Ramos (cell line): ENCODE results near the gene PAWR.
"Not testable (repeated sequence)": the region's sequence is repeated elsewhere in the genome, so short reads cannot be mapped to it uniquely, and the experiment has no call there.

Source experiments
- in situ Hi-C: fragments of 300-500 bp; cut with MboI; formaldehyde crosslinking; loops from one replicate; pipeline ENCODE4 v1.14.3; 2022; ENCODE audit warnings: low sequenced_read_pairs; ENCODE audit not compliant: unreplicated experiment

The PAWR gene

DNA sequence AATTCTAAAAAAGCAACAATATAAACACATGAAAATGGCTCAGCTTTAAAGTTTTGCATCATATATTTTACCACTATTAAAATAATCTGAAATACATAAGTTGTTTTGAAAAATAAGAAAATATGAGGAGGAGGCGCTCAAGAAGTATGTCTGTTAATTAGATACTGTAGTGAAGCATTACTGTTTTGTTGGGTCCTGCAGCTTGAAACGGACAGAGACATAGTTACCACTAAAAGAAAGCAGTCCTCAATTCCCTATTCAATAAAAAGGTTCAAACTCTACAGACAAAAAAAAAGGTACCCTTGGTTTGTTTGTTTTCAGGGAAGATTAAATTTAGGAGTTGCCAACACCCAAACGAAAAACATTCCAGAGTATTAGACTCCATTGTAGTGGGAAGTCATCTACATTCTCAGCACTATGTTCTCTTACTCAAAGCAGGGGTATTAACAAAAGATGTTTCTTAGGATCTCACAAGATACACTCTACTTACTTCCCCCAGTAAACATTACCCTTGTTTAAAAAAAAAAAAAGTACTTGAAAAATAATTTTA lies 3.0 kb downstream of the PAWR start:
- in situ Hi-C loops: no loop called here

DNA sequence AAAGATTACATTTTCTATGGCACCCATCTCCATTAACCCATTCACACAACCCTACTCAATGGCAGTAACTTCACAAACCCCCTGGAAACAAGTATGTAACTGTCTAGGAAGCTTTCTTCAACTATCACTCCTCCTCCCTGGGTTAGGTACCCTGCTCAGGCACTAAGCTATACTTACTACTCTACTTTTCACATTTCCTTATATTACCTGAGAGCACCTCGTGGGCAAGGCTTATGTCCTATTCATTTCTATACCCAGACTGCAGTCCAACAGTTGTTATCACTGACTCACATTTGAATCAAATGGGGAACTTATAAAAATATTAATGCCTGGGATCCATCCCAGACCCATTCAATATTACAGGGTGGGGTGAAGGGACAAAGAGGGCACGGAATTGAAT lies 4.6 kb downstream of the PAWR start:
- in situ Hi-C loops: no loop called here

DNA sequence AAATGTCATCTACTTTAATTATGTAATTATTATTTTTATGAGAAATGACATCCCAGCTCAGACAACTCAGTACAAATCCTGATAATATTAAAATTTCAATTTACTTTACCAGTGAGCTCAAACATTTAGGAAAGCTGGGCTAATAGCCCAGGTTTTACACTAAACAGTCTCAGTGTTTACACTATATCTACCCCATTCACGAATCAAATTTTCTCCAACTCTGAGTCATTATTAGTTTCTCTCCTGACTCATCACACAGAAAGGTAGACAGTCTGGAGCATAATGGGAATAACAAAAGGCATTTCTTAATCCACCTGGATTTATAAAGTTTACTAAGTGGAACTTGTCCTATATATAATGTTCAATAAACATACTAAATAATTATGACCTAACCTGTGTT lies 5.7 kb downstream of the PAWR start:
- in situ Hi-C loops: no loop called here

DNA sequence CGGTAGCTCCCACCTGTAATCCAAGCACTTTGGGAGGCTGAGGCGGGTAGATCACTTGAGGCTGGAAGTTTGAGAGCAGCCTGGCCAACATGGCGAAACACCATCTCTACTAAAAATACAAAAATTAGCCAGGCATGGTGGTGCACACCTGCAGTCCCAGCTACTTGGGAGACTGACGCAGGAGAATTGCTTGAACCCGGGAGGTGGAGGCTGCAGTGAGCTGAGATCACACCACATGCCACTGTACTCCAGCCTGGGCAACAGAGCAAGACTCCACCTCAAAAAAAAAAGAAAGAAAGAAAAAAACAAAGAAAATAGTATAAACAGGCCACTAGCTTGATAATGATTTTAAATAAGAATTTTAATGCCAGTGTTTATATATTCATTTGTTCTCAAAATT lies 6.4 kb downstream of the PAWR start:
- in situ Hi-C loops: not testable (repeated sequence)

DNA sequence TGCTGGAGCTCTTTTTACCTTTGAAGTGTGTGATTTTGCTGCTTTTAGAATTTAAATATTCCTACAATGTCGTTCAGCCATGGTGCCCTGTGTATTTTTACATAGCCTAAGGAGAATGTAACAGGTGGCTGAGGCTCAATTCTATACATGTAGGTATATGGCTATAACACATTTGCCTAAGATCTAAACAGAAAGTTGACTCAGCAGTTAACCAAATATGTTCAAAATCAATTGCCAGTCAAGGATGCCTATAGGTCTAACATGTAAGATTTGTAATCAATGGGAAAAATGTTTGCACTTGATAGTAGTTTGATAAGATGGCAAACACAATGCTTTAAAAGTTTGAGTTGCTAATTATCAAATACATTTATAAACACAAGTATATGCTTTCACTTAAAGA lies 8.2 kb downstream of the PAWR start:
- in situ Hi-C loops: no loop called here

DNA sequence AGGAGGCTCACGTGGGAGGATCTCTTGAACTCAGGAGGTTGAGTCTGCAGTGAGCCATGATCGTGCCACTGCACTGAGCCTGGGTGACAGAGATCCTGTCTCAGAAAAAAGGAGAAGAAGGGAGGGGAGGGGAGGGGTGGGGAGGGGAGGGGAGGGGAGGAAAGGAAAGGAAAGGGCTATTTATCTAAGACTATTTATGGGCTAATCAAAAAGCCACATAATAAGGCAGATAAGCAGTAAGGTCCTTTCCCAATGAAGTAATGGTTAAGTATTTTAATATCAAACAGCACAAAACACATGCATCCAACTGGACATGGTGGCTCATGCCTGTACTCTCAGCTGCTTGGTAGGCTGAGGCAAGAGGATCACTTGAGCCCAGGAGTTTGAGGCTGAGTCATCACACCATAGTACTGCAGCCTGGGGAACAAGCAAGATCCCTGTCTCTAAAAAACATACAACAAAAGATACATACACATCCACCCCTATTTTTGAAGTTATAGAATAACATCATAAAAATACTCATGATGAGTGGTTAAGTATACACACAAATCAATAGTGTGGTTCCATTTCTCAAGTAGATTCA lies 9.7 kb downstream of the PAWR start:
- in situ Hi-C loops: no loop called here

DNA sequence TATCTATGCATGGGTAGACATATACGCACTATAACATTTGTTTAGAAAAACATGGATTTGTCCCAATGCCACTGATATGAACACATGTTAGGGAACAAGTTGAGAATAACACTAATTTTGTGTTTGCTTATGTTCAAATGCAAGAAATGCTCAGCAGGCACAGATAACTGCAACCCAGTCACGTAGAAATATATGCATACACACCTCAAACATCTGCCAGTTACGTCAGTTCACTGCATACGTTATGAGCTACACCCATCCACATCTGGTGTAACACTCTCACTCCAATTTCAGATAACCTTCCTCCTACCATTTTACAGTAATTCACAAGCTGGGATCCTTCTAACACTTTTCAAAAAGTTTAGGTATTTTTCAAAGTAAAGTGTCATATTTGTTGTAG lies 10.7 kb downstream of the PAWR start:
- in situ Hi-C loops: no loop called here

DNA sequence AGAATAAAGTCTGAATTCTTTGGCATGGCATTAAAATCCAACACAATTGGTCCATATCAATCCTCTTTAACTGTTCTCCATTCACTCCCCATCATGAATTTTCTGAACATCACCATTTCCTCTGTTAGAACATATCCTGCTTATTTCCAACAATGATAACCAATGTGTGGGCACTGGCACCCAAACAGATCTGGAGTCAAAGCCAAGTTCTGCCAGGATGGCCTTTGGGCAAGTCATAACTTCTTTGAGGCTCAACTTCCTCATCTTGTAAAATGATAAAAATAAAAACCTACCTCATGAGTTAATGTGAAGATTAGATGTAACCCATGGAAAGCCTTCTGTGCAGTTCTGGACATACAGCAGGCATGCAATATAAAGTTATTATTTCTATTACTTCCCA lies 12.5 kb downstream of the PAWR start:
- in situ Hi-C loops: no loop called here

DNA sequence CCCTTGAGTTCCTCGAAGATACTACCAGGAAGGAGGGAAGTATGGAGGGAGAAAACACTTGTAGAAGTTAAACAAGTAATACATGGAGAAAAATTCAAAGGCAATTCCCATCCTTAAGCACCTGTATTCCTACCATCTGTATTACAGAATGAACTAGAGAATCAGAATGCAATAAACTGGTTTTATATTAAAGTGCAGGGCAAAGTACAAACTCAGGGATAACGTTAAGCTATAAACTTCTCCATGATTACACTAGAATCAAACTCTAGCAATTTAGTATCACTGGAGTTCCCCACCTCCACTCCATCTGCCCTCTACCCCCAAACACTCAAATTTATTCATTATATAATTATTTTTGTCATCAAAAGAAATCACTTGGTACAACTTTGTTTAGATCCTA lies 13.1 kb downstream of the PAWR start:
- in situ Hi-C loops: no loop called here

DNA sequence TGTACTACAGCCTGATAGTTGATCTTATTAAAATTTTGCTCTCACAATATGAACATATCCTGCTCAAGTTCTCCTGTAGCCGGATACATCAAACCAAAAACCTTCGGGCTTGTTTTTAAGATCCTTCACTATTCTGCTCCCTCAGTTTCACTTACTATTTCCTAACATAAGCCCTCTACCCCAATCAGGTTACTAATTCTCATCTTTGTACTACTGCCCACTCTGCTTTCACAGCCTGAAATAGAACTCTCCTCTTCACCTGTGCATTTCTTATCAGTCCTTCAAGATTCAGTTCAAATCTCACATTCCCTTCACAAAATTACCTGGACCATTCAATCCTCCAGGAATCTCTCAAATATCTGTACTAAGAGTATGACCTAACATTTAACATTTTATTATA lies 14.2 kb downstream of the PAWR start:
- in situ Hi-C loops: no loop called here

DNA sequence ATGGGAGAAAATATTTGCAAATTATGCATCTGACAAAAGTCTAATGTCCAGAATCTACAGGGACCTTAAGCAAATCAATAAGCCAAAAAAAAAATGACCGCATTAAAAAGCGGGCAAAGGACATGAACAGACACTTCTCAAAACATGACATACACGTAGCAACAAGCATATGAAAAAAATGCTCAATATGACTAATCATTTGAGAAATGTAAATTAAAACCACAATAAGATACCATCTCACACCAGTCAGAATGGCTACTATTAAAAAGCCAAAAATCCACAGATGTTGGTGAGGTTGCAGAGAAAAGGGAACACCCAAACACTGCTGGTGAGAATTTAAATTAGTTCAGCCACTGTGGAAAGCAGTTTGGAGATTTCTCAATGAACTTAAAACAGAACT lies 16.1 kb downstream of the PAWR start:
- in situ Hi-C loops: no loop called here

DNA sequence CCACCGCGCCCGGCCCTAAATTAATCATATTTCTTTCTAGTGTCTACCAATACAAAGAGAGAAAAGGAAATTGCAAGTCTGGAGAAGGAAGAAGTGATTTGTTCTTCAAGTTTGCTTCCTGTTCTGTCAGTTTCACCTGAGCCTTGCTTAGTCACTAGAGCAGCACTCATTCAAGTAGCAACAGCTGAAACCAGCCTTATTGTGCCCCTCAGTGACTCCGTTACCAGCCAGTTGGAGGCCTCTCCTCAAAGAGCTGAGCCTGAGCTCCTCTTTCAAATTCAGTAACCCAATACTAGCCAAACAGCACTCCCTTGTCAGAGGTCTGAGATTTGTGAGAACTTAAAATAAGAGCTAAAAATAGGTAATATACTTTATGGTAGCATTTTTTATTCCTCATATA lies 17.4 kb downstream of the PAWR start:
- in situ Hi-C loops: no loop called here

DNA sequence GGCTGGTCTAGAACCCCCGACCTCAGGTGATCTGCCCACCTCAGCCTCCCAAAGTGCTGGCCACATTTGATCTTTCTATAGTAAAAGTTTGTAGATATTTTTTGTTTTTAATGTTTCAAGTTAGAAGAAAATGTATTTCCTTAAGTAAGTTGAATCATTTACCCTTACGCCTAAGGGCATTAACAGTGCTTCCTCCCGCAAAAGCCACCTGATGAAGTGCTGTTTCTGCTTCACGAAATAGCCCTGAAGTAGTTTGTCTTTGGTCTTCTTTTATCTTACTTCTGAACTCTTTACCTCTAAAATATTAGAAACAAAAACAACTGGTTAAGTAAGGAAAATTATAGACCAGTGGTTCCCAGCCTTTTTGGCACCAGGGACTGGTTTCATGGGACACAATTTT lies 22.7 kb downstream of the PAWR start:
- in situ Hi-C loops: no loop called here

DNA sequence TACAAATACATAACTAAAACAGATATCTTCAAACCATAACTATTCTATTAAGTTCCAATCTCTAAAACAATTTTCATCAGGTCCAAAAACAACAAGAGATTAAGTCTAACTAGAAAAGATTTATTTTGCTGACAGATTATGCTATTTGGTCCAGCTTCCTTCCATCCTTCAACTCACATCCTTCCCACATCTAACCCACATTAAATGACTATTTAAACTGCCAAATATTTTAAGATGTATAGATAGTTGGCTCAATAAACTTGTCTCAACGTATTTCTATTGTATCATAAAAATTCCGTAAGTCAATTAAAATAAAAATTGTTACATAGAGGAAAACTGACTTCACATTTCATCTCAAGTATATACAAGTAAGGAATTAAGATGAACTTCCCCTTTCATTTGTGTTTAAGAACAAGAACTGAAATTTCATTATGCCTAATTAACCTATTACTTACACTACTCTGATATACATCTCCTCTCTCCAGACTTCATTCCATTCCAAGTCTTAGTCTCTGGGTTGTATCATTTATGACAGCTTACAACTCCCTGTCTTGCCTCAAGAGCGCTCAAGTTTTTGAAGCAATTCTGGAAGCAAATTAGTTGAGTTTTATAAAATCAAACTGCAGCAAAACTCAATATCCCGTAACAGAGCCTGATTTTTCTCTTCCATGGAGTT lies 25.4 kb downstream of the PAWR start:
- in situ Hi-C loops: no loop called here

DNA sequence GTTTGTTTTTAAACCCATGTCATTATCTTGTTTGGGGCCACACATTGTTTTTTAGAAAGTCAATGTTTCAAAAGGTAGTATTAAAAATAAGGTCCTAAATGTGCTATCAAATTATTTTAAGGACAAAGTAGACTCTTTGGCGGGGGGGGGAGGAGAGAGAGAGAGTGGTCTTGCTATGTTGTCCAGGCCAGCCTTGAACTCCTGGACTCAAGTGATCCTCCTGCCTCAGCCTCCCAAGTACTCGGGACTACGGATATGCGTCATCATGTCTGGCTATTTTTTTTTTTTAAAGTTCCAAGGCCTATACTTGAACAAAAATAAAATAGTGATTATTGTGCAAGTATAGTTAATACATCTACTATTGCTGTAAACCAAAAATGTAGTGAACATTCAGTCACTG lies 26.2 kb downstream of the PAWR start:
- in situ Hi-C loops: no loop called here

DNA sequence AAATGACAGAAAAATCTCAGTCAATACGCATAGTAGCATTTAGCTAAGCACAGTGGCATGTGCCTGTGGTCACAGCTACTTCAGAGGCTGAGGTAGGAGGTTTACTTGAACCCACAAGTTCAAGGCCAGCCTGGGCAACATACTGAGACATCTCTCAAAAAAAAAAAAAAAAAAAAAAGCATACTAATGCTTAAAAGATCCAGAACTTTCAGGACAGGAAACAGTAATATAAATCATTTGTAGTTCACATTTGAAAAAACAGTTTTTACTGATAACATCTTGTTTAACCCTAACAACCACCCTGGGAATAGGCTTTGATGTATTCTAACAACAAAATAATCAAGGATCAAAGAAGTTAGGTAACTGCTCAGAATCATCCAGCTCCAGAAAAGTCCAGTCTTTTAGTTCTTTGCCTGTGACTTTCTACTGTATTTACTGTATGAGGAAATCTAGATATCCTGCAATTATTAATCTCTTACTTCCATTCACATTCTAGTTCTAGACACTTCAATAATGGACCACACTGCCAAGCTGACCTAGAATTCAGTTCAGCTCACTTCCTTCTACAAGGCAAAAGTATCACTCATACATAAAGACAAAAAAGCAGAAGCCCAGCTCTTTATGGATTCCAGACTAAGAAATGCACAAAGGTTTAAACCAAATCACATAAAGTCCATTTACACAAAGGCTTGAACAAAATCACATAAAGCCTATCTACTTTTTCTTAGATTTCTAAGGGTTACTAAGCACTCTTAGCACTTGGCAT lies 28.5 kb downstream of the PAWR start:
- in situ Hi-C loops: no loop called here

DNA sequence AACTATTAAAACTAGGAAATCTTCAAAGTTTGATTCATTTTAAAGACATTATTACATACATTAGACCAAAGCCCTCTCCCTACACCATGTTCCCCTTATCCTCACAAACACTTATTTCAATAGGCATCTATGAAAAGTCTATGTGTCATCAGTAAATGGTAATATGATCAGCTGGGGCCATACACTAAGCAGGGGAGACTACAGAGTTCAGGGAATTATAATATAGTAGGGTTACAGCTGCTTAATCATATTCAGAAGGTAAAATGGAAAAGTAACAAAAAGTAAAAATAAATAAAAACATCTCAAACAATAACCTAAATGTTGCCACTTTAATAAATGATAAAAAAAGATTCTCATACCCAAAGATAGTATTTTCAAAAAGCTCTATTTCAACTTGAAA lies 29.1 kb downstream of the PAWR start:
- in situ Hi-C loops: no loop called here

DNA sequence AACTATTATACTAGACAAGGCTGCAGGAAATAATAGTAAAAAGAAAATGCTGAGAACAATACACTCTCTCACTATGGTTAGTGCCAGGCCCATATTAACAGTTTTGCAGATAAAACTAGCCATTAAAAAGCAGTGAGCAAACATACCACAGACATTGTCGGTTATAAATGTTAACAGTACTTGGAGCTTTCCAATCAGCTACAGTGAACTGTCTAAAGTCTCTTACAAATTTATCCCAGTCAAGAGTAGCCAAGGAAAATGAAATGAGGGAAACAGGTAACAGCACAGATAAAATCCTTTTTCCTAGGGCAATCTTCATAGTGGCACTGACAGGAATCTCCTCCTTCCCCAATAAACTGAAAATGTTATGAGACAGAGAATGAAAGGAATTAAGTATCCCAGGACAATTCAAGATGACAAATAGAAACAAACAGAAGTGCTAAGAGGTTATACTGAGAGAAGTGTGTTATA lies 30.8 kb downstream of the PAWR start:
- in situ Hi-C loops: no loop called here

DNA sequence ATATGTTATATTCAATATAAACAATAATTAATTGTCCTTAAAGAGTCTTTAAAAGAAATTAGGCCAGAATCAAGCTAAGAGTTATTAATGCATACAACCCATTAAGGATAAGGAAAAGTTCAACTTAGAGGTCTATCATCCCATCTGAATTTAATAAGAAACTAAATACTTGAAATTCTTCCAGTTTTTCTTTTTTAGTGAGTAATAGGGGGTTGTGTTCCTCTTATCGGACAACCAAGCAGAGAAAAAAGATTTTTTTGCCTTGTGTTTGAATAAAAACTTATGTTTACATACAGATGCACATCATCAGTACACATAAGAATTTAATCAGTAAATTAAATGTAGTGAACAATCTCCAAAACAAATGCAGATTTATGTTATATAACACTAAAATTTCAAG lies 32.5 kb downstream of the PAWR start:
- in situ Hi-C loops: no loop called here

DNA sequence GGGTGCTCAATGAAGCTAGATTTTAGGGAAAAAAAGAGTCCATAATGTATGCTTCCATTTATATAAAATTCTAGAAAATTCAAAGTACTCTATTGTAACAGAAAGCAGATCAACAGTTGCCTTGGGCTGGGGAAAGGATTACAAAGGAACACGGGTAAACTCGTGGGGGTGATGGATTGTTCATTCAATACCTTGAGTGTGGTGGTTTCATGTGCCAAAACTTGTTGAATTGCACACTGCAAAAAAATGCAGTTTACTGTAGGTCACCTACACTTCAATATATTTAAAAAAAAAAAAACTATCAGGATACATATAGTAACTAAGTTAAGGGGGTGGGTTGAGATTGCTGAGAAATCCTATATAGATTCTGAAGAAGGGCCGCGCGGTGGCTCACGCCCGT lies 33.6 kb downstream of the PAWR start:
- in situ Hi-C loops: no loop called here

DNA sequence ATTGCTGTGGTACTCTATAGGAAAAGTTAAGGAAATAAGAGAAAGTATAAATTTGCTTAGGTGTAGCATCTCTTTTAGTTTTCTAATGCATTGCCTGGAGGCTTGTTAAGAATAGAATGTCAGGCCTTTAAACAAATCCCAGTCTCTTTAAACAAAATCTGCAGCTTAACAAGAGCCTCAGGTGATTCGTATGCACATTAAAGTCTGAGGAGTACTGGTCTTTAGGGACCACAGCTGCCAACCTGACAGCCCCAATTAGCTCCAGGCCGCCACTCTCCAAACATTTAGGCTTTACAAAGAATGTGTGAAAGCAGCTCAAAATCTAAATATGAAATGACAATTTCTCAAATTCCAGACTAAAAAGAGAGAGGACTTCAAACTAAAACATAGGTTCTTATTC lies 35.7 kb downstream of the PAWR start:
- in situ Hi-C loops: no loop called here
